Thymus (tissue), 11 donors: ENCODE results near the gene H3-3A. TPM values are rescaled to one million over a fixed set of nuclear protein-coding genes. Genes with fewer than 3 reads are reported as not detected.
A peak's percentile ranks its signal among the peaks of the same experiment; 100 is the strongest.

Experiments used
- DNase-seq, 9 donors: peaks; one replicate each; pipeline ENCODE4 v3.0.0-alpha.2; 2013; ENCODE audit warnings: low spot score in 9 of 9, low read depth in 6 of 9, missing footprints in 1 of 9
- H3K27ac ChIP-seq, 2 donors: one replicate each; pipeline ENCODE4 v1.5.1; 2013; ENCODE audit warnings: control low read depth in 1 of 2, low read depth in 1 of 2, low read length in 1 of 2, mild to moderate bottlenecking in 1 of 2, moderate library complexity in 1 of 2
- H3K27me3 ChIP-seq, 2 donors: one replicate each; pipeline ENCODE4 v1.5.1; 2013; ENCODE audit warnings: low read length in 1 of 2; ENCODE audit not compliant: control insufficient read depth in 2 of 2, insufficient read depth in 1 of 2
- H3K36me3 ChIP-seq, 2 donors: one replicate each; pipeline ENCODE4 v1.5.1; 2013; ENCODE audit warnings: low read length in 1 of 2, mild to moderate bottlenecking in 1 of 2, moderate library complexity in 1 of 2; ENCODE audit not compliant: control insufficient read depth in 2 of 2, insufficient read depth in 2 of 2
- H3K4me1 ChIP-seq, 2 donors: one replicate each; pipeline ENCODE4 v1.5.1; 2013; ENCODE audit warnings: low read length in 2 of 2; ENCODE audit not compliant: control insufficient read depth in 2 of 2, insufficient read depth in 2 of 2
- H3K4me3 ChIP-seq, 2 donors: one replicate each; pipeline ENCODE4 v1.5.1; 2013; ENCODE audit warnings: low read length in 2 of 2, control low read depth in 1 of 2, mild to moderate bottlenecking in 1 of 2
- H3K9me3 ChIP-seq, 2 donors: one replicate each; pipeline ENCODE4 v1.5.1; 2013; ENCODE audit warnings: low read length in 1 of 2, mild to moderate bottlenecking in 1 of 2; ENCODE audit not compliant: control insufficient read depth in 2 of 2, insufficient read depth in 1 of 2
- WGBS: extraction: QIAGEN DNeasy Blood & Tissue Kit; methylation state at CpG from one replicate; pipeline ENCODE4 v1.1.7; 2013; 5-methylcytosine and 5-hydroxymethylcytosine counted together
- polyA plus RNA-seq: library from polyadenylated mRNA; stranded (reverse); fragments of 200-250 nt; gene quantifications from one replicate; pipeline ENCODE4 v1.2.3, GENCODE V29; 2013
- total RNA-seq: library from RNA; stranded (reverse); fragments of 120-200 nt; gene quantifications from one replicate; pipeline ENCODE4 v1.2.4, GENCODE V29; 2013
- donor health status: healthy.

The H3-3A gene
- total and polyA plus RNA-seq, 2 donors, result 725 to 1,694 TPM

DNA sequence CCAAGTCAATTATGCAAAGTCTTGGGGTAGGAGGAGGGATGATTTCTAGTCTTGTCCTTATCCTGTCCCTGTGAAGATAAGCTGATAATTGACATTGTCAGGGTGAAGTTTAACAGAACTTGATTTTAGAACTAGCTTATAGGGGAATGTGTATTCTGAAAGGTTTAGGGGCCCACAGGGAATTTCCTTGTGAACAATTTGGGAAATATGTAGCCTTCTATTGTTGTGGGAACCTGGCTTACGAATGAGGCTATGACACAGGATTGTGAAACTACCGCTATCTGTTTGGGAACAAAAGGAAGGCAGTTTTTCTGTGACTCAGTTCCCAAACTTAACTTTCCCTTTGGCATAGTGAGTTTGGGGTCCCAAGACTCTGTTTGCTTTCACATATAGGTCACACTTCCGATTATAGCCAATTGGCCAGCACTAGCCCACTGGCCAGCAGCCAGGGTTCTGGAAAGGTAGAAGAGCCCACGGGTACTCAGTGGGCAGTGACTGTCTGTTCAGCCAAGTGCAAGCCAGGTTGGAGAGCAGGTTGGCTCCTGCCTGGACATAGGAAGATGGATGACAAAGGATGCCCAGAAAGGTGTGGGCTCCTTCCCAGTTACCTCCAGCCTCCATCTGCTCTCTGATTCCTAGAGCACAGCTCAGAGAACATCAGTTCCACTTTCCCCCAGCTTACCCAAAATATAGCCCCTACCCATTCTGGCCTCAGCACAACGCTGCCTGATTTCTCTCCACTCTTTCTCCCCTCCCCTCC lies 35.5 kb downstream of the H3-3A start:
- H3K27me3 ChIP-seq, result peaks cover 0 to 14% of the 10 kb centered on the region in 2 donors
- H3K9me3 ChIP-seq, result no peaks in the 10 kb centered on the region
- H3K4me3 ChIP-seq, result no peak overlapping the region
- WGBS, result 94% methylated on average over 5 of the region's 5 CpGs
- H3K27ac ChIP-seq, result no peak overlapping the region
- no peaks in the 10 kb centered on the region for H3K36me3 ChIP-seq
- DNase-seq, result no peak
- H3K4me1 ChIP-seq, result peaks cover 6 to 7% of the 10 kb centered on the region in 2 donors

DNA sequence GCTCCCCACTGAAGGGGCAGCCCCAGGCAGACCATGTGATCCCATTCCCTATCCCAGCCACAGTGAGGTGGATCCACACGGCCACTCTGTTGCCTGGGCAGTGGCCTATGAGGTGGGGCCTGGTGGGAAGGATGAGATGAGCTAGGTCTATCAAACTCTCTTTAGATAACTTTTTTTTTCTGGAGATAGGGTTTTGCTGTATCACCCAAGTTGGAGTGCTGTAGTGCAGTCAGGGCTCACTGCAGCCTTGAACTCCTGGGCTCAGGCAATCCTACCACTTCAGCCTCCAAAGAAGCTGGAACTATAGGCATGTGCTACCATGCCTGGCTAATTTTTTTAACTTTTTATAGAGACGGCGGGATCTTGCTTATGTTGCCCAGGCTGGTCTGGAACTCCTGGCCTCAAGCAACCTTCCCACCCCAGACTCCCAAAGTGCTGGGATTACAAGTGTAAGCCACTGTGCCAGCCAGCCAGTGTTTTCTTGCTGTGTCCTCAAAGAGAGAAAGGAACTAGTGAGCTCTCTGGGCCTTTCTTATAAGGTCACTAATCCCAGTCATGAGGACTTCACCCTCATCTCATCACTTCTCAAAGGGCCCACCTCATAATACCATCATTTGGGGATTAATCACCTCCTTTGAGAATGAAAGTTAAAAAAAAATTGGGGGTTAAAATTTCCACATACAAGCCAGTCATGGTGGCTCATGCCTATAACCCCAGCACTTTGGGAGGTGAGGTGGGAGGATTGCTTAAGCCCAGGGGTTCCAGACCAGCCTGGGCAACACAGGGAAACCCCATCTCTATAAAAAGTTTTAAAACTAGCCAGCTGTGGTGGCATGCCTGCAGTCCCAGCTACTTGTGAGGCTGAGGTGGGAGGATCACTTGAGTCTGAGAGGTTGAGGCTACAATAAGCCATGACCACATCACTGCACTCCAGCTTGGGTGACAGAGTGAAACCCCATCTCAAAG lies 36.6 kb downstream of the H3-3A start:
- no peaks in the 10 kb centered on the region for H3K9me3 ChIP-seq
- H3K4me1 ChIP-seq, result peaks cover 6 to 7% of the 10 kb centered on the region in 2 donors
- no peaks in the 10 kb centered on the region for H3K36me3 ChIP-seq
- no peak overlapping the region for H3K27ac ChIP-seq
- DNase-seq, result no peak
- H3K27me3 ChIP-seq, result peaks cover 0 to 14% of the 10 kb centered on the region in 2 donors
- 95% methylated on average over 3 of the region's 3 CpGs for WGBS
- H3K4me3 ChIP-seq, result no peak overlapping the region

DNA sequence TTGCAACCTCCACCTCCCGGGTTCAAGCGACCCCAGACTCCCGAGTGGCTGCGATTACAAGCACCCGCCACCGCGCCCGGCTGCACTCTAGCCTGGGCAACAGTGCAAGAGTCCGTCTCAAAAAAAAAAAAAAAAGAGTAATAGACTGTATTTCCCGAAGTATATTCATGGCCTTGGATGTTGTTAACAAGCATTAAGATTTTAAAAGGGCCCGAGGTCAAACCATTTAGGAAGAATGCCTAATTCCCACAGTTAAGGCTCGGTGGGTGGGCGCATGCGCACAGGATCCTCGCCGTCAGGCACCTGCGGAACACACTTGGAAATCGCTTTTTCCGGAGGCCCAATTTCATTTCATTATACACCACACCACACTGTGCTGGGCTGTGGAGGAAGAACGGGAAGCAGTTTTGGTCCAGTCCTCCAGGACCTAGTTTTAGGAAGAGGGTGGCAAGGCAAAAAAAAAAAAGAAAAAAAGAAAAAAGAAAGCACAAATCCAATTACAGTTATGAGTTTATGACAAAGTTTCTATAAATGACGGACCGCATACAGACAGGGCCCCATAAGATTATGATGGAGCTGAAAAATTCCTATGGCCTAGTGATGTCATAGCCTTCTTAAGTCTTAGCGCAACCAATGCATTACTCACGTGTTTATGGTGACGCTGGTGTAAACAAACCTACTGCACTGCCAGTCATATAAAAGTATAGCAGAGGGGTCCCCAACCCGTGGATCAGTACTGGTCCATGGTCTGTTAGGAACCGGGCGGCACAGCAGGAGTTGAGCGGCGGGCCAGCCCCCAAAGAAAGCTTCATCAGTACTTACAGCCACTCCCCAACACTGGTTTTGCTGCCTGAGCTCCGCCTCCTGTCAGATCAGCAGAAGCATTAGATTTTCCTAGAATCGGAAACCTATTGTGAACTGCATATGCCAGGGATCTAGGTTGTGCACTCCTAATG lies 38.2 kb downstream of the H3-3A start:
- Histone ChIP-seq H3K27ac (no peak overlapping the region), H3K9me3 (no peaks in the 10 kb centered on the region), H3K4me1 (peaks cover 6 to 7% of the 10 kb centered on the region in 2 donors), H3K4me3 (peak overlapping the region; percentile 31 to 50), H3K36me3 (no peaks in the 10 kb centered on the region), H3K27me3 (peaks cover 0 to 14% of the 10 kb centered on the region in 2 donors)
- WGBS, result 14% methylated on average over 32 of the region's 32 CpGs
- peak in 3 of 9 donors; percentile 35 to 68 (median 41) for DNase-seq

DNA sequence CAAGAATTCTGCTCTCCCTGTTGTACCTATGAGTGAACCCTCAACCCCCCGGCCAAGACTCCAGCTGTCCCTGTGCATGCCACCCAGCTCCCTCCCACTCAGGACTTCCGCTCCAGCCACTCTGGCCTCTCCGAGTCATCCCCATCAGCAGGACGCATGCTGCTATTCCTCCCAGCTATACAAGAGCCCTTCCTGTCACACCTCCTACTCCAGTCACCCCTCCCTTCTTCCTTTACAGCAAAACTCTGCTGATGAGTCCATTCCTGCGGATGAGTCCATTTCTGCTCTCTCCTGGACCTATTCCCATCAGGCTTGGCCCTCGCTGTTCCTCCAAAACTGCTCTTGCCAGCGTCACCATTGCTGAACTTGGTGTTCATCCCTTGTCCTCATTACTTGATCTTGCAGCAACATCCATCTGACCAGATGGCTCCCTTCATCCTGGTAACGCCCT lies 42.2 kb downstream of the H3-3A start:
- Histone ChIP-seq H3K36me3 (no peaks in the 10 kb centered on the region), H3K27ac (no peak overlapping the region), H3K4me1 (peaks cover 6 to 15% of the 10 kb centered on the region in 2 donors), H3K9me3 (no peaks in the 10 kb centered on the region), H3K27me3 (peaks cover 0 to 15% of the 10 kb centered on the region in 2 donors), H3K4me3 (no peak overlapping the region)
- WGBS, result 93% methylated on average over 8 of the region's 8 CpGs
- no peak for DNase-seq

DNA sequence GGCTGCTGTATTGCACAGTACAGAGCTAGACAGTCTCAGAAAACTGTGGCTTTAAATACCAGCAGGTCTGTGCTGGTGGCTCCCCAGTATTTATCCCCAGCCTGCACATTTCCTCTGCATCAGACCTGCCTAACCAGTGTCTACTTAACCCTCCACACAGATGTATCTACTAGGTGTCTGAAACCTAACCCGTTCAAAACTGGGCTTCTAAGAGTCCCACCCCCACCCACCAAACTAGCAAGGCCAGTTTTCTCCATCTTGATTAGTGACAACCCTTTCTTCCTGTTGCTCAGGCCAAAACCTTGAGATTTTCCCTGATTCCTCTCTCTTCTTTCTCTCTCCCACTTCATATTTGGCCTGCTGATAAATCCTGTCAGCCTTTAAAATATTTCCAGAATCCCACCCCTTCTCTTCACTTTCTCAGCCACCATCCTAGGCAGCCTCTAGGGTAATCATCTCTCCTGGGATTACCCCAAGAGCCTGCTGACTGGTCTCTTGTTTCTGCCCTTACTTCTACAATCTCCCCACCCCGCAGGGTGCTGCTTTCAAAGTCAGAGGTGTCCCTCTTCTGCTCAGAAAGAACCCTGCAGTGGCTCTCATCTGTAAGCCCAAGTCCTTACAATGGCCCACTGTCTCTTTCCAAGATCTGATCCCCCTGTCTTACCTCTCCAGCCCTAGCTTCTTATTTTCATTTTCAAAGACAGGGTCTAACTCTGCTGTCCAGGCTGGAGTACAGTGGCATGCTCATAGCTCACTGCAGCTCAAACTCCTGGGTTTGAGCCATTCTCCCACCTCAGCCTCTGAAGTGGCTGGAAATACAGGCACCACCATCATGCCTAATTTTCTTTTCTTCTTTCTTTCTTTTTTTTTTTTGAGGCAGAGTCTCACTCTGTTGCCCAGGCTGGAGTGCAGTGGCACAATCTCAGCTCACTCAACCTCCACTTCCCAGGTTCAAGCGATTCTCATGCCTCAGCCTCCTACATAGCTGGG lies 45.2 kb downstream of the H3-3A start:
- WGBS, result 91% methylated on average over 3 of the region's 3 CpGs
- H3K4me3 ChIP-seq, result no peak overlapping the region
- peaks cover 0 to 30% of the 10 kb centered on the region in 2 donors for H3K27me3 ChIP-seq
- no peaks in the 10 kb centered on the region for H3K9me3 ChIP-seq
- no peak for DNase-seq
- no peaks in the 10 kb centered on the region for H3K36me3 ChIP-seq
- H3K27ac ChIP-seq, result peak overlapping the region in 1 of 2 donors; percentile 42
- H3K4me1 ChIP-seq, result peaks cover 0 to 20% of the 10 kb centered on the region in 2 donors

DNA sequence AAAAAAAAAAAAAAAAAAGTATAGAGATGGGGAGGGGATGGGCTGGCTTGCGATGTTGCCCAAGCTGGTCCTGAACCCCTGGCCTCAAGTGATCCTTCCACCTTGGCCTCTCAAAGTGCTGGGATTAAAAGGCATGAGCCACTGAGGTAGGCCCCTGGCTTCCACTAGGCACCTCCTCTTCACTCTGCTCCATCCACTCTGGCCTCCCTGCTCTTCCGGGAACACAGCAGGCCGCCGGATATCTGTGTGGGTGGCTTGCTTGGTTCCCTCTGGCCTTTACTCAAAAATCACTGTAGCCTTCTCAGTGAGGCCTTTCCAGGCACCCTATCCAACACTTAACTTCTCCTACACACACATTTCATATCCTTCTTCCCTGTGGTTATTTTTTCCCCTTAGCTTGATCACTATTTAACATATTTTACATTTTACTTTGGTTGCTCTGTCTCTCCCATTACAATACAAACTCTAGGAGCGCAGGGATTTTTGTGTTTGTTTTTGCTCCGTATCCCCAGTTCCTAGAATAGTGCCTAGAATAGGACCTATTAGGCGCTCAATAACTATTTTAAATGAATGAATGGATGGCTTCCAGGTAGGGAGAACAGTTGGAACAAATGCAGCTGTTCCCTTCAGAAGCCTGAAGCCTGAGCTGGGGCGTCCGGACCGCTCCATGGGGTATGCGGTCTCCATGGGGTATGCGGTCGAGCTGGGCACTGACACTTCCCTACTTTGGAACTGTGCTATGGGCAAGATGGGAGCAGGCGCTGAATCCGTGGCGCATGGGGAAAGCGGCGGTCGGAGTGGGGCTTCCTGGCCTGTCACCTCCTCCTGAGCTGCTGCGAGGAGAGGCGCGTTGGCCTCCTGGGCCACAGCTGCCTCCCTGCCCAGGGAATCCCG lies 46.7 kb downstream of the H3-3A start:
- H3K36me3 ChIP-seq, result no peaks in the 10 kb centered on the region
- H3K4me1 ChIP-seq, result peaks cover 0 to 20% of the 10 kb centered on the region in 2 donors
- H3K27ac ChIP-seq, result peak overlapping the region; percentile 78 to 81
- no peak for DNase-seq
- H3K9me3 ChIP-seq, result no peaks in the 10 kb centered on the region
- peaks cover 0 to 30% of the 10 kb centered on the region in 2 donors for H3K27me3 ChIP-seq
- WGBS, result 37% methylated on average over 23 of the region's 23 CpGs
- H3K4me3 ChIP-seq, result peak overlapping the region; percentile 41 to 55

DNA sequence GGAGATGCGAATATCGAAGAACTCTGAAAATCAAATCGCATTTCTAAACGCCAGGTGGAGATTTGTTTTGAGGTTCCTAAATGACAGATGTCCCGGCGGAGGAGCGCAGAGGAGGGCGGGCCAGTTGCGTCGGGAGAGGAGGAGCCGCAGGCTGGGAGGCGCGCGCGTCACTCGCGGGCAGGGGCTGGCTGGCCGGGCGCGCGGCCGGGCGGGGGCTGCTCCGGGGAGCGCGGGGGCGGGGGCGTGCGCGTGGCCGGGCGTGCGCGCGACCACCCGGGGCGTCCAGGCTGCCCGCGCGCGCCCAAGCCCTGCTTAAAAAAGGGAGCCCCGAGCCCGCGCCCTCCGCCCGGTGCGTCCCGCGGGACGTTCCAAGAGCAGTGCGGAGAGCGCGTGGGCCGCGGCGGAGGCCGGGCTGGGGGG lies 47.3 kb downstream of the H3-3A start:
- WGBS, result under 1% methylated on average over 57 of the region's 57 CpGs
- peaks cover 0 to 20% of the 10 kb centered on the region in 2 donors for H3K4me1 ChIP-seq
- peak overlapping the region; percentile 78 to 81 for H3K27ac ChIP-seq
- H3K4me3 ChIP-seq, result peak overlapping the region; percentile 41 to 55
- H3K36me3 ChIP-seq, result no peaks in the 10 kb centered on the region
- H3K9me3 ChIP-seq, result no peaks in the 10 kb centered on the region
- peaks cover 0 to 30% of the 10 kb centered on the region in 2 donors for H3K27me3 ChIP-seq
- peak in 3 of 9 donors; percentile 42 to 74 (median 54) for DNase-seq
